HG02610 (cell line): Measurements from ENCODE around the gene CSNK1A1.

Experiments used
- ATAC-seq: cut with Tn5 transposase; IDR thresholded peaks from one replicate; pipeline ENCODE4 v1.9.1; 2021; ENCODE audit warnings: mild to moderate bottlenecking, moderate library complexity; ENCODE audit not compliant: unreplicated experiment

CSNK1A1 gene

GRCh38 chr5:149493316-149493715, 57.9 kb downstream of the CSNK1A1 start:
- ATAC-seq = no peak

GRCh38 chr5:149492781-149493180, 58.5 kb downstream of the CSNK1A1 start:
- ATAC-seq = no peak

- no peak for ATAC-seq
Observed at GRCh38 chr5:149490599-149491485, 60.4 kb downstream of the CSNK1A1 start.

GRCh38 chr5:149489605-149490037, 61.6 kb downstream of the CSNK1A1 start:
- ATAC-seq = no peak

- no peak for ATAC-seq
Observed at GRCh38 chr5:149488645-149489306, 62.5 kb downstream of the CSNK1A1 start.

GRCh38 chr5:149487672-149488071, 63.6 kb downstream of the CSNK1A1 start:
- no peak for ATAC-seq

- ATAC-seq = no peak
Observed at GRCh38 chr5:149486726-149487635, 64.3 kb downstream of the CSNK1A1 start.

GRCh38 chr5:149485655-149486615, 65.3 kb downstream of the CSNK1A1 start:
- no peak for ATAC-seq

GRCh38 chr5:149481485-149481884, 69.8 kb downstream of the CSNK1A1 start:
- ATAC-seq = no peak

GRCh38 chr5:149478761-149479160, 72.5 kb downstream of the CSNK1A1 start:
- ATAC-seq = no peak

GRCh38 chr5:149475777-149476176, 75.5 kb downstream of the CSNK1A1 start:
- ATAC-seq = no peak

- no peak for ATAC-seq
Observed at GRCh38 chr5:149474198-149474597, 77.0 kb downstream of the CSNK1A1 start.

GRCh38 chr5:149473441-149473840, 77.8 kb downstream of the CSNK1A1 start:
- ATAC-seq = no peak

- ATAC-seq = no peak
Observed at GRCh38 chr5:149472399-149472798, 78.8 kb downstream of the CSNK1A1 start.

GRCh38 chr5:149471406-149472183, 79.6 kb downstream of the CSNK1A1 start:
- ATAC-seq = no peak

- no peak for ATAC-seq
Observed at GRCh38 chr5:149470942-149471341, 80.3 kb downstream of the CSNK1A1 start.

- ATAC-seq = no peak
Observed at GRCh38 chr5:149466457-149466972, 84.7 kb downstream of the CSNK1A1 start.

GRCh38 chr5:149464796-149465489, 86.3 kb downstream of the CSNK1A1 start:
- ATAC-seq = no peak
